ENCODE data around the gene PDE5A.

The PDE5A gene

GRCh38 chr4:119585771-119586170, 42.8 kb downstream of the PDE5A start:
- DNase-seq (ENCODE audit: low read depth in 2 of 2) = no peak

GRCh38 chr4:119581190-119581873, 47.3 kb downstream of the PDE5A start:
- no peak for DNase-seq (ENCODE audit: low read depth in 2 of 2)

GRCh38 chr4:119580293-119580692, 48.3 kb downstream of the PDE5A start:
- no peak for DNase-seq (ENCODE audit: low read depth in 2 of 2)

- no peak for DNase-seq (ENCODE audit: low read depth in 2 of 2)
Measured at GRCh38 chr4:119579823-119580222, 48.8 kb downstream of the PDE5A start.

GRCh38 chr4:119570401-119570800, 58.2 kb downstream of the PDE5A start:
- DNase-seq (ENCODE audit: low read depth in 2 of 2) = no peak

- no peak for DNase-seq (ENCODE audit: low read depth in 2 of 2)
Measured at GRCh38 chr4:119564106-119564505, 64.5 kb downstream of the PDE5A start.

GRCh38 chr4:119559044-119559647, 69.5 kb downstream of the PDE5A start:
- no peak for DNase-seq (ENCODE audit: low read depth in 2 of 2)

GRCh38 chr4:119550857-119551532, 77.6 kb downstream of the PDE5A start:
- no peak for DNase-seq (ENCODE audit: low read depth in 2 of 2)

GRCh38 chr4:119549639-119550038, 79.0 kb downstream of the PDE5A start:
- no peak for DNase-seq (ENCODE audit: low read depth in 2 of 2)

GRCh38 chr4:119543779-119544178, 84.8 kb downstream of the PDE5A start:
- no peak for DNase-seq (ENCODE audit: low read depth in 2 of 2)

- no peak for DNase-seq (ENCODE audit: low read depth in 2 of 2)
Measured at GRCh38 chr4:119543187-119543586, 85.4 kb downstream of the PDE5A start.

- no peak for DNase-seq (ENCODE audit: low read depth in 2 of 2)
Measured at GRCh38 chr4:119540249-119540648, 88.4 kb downstream of the PDE5A start.

GRCh38 chr4:119537586-119537985, 91.0 kb downstream of the PDE5A start:
- no peak for DNase-seq (ENCODE audit: low read depth in 2 of 2)

- no peak for DNase-seq (ENCODE audit: low read depth in 2 of 2)
Measured at GRCh38 chr4:119536572-119537528, 91.8 kb downstream of the PDE5A start.

- no peak for DNase-seq (ENCODE audit: low read depth in 2 of 2)
Measured at GRCh38 chr4:119532319-119532718, 96.3 kb downstream of the PDE5A start.

- DNase-seq (ENCODE audit: low read depth in 2 of 2) = no peak
Measured at GRCh38 chr4:119529788-119530187, 98.8 kb downstream of the PDE5A start.

- no peak for DNase-seq (ENCODE audit: low read depth in 2 of 2)
Measured at GRCh38 chr4:119526786-119527550, 101.6 kb downstream of the PDE5A start.

- DNase-seq (ENCODE audit: low read depth in 2 of 2) = no peak
Measured at GRCh38 chr4:119525771-119526712, 102.6 kb downstream of the PDE5A start.

GRCh38 chr4:119525005-119525749, 103.4 kb downstream of the PDE5A start:
- DNase-seq (ENCODE audit: low read depth in 2 of 2) = no peak

Data from stimulated activated CD8-positive, alpha-beta memory T cell treated with anti-CD3 and anti-CD28 coated beads, Interleukin-2, amount 100 ng/mL, for 48 hours (primary cell).